C4-2B (cell line): ENCODE data around the gene PPP2R5E.
"Not testable (repeated sequence)": the region's sequence is repeated elsewhere in the genome, so short reads cannot be mapped to it uniquely, and the experiment has no call there.

Experiments used
- H3K27ac ChIP-seq: fragments of 450-650 bp; 2 replicates; pipeline ENCODE4 v1.5.1; 2017
- ZFX ChIP-seq: fragments of 450-650 bp; IDR thresholded peaks from 2 replicates; pipeline ENCODE4 v1.6.1; 2017
- TF ChIP-seq, protein P1 (sequence below): fragments of 450-650 bp; conservative IDR thresholded peaks from 2 replicates; pipeline ENCODE4 v1.5.1; 2017; ENCODE audit warnings: mild to moderate bottlenecking

PPP2R5E gene

DNA sequence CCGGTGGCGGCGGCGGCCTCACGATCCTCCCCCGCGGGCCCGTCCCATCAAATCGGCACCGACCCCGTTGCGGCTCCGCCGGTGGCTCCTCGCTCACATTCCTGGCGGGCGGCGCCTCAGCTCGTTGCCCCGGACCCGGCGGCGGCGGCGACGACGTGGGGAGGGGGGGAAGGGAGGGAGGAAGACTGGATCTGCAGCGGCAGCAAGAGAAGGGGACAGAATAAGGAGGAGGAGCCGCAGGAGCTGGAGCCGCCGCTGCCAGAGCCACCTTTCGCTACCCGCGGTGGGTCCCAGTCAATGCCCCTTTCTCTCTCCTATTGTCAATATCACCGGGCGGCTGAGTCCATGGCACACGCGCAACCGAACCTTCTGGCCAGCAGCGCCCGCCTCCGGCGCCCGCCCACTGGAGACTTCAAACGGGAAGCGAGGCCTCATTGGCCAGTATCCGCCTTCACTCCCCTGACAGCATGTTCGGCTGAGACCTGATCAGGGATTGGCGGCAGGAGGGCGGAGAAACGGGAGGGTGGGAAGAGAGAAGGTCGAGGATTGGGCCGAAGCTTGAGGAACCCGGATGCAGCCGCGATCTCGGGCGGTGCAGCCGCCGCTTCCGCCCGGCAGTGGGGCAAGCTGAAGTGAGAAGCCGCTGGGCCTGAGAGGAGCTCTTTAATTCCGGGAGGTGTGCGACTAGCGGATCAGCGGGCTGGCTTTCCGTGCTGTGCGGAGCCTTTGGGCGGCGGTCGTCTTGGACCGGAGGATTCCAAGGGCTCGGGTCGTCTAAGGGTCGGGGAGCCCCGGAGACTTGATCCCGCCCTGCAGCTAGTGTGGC lies at the start of gene PPP2R5E:
TSS of gene PPP2R5E (minus strand) at position 378 of the 826 bp plus-strand sequence. CDS start 3,692 bp downstream, outside the sequence.
- H3K27ac ChIP-seq: peak within 1 kb of the TSS; percentile 92
- TF ChIP-seq ZFX: no peak; the same call in none of the 2 replicates
- TF ChIP-seq, protein P1, sequence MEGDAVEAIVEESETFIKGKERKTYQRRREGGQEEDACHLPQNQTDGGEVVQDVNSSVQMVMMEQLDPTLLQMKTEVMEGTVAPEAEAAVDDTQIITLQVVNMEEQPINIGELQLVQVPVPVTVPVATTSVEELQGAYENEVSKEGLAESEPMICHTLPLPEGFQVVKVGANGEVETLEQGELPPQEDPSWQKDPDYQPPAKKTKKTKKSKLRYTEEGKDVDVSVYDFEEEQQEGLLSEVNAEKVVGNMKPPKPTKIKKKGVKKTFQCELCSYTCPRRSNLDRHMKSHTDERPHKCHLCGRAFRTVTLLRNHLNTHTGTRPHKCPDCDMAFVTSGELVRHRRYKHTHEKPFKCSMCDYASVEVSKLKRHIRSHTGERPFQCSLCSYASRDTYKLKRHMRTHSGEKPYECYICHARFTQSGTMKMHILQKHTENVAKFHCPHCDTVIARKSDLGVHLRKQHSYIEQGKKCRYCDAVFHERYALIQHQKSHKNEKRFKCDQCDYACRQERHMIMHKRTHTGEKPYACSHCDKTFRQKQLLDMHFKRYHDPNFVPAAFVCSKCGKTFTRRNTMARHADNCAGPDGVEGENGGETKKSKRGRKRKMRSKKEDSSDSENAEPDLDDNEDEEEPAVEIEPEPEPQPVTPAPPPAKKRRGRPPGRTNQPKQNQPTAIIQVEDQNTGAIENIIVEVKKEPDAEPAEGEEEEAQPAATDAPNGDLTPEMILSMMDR: no peak

DNA sequence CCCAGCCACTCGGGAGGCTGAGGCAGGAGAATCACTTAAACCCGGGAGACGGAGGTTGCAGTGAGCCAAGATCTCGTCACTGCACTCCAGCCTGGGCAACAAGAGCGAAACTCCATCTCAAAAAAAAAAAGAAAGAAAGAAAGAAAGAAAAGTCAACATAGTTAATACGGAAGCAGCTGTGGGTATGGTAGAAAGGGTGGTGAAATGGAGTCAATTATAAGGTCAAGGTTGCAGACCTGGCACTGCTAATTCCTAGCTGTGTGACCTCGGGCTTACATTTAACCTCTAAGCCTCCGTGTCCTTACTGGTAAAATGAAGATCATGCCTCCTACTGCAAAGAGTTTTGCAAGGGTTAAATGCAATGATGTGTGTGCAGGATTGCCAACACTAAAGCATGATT lies 39.9 kb upstream of the PPP2R5E start:
- not testable (repeated sequence) for H3K27ac ChIP-seq

DNA sequence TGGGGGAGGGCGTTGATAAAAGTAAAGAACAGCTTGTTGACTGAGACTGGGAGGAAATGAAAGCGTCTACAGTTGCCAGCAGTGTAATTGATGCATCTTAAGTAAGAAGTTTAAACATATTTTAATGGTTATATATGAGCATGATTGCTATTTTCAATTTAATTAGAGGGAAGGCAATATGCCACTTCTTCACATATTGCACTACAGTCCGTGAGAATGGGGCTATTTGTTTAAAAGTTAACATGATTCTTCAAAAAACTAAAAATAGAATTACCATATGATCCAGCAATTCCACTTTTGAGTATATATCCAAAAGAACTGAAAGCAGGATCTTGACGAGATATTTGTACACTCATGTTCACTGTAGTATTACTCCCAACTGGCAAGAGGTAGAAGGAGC lies 38.3 kb upstream of the PPP2R5E start:
- no peak overlapping the region for H3K27ac ChIP-seq
- TF ChIP-seq ZFX: no peak
- TF ChIP-seq, protein P1: no peak

DNA sequence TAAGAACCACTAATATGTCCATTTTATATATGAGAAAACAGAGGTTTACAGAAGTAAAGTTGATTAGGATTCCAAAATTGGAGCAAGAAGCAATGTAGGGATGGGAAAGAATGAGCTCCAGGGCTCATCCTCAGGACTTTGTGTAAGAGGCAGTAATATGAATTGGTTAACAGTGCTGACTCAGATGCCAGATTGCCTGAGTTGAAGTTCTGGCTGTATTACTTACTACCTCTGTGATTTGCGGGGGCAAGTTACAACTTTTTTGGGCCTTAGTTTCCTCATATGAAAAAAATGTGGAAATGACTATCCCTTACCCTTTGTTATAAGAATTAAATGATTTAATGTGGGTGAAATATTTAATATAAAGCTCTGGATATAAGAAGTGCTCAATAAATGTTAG lies 35.1 kb upstream of the PPP2R5E start:
- H3K27ac ChIP-seq: no peak overlapping the region
- TF ChIP-seq, protein P1: no peak
- no peak for TF ChIP-seq ZFX

DNA sequence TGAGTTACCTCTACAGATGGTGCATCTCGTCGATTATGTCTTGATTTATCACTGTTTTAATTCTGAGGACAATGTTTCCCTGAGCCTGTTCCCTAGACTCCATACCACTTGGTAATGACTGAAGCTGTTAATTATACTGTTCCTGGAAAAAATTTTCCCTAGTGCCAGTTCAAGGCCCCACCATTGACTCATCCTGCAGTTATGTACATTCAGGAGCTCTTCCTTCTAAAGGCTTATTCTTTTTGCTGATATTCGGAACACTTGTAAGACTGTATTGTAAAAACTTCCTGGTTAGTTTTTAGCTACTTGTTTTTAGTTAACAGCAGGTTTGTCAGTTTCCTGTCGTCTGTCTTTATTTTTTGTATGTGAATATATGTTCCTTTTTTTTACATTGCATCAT lies 30.4 kb upstream of the PPP2R5E start:
- H3K27ac ChIP-seq: no peak overlapping the region
- TF ChIP-seq ZFX: no peak
- TF ChIP-seq, protein P1: no peak

DNA sequence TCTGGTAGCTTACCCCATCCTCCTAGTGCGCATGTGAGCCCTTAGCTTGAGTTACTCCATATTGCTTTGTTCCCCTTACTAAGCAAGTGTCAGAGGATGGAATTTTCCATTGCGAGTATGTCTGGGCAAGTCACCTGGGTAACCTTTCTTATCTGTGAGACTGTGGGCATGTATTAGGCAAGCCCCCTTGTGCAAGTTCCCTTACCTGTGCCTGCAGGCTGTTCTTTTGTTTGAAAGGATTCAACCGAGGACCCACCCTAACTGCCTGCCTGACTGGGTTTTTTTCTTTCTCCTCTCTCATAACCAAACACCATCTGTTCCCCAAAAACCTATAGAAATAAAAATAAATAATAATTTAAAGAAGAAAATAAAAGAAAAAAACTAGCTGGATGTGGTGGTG lies 22.3 kb upstream of the PPP2R5E start:
- H3K27ac ChIP-seq: no peak overlapping the region
- TF ChIP-seq, protein P1: no peak
- no peak for TF ChIP-seq ZFX

DNA sequence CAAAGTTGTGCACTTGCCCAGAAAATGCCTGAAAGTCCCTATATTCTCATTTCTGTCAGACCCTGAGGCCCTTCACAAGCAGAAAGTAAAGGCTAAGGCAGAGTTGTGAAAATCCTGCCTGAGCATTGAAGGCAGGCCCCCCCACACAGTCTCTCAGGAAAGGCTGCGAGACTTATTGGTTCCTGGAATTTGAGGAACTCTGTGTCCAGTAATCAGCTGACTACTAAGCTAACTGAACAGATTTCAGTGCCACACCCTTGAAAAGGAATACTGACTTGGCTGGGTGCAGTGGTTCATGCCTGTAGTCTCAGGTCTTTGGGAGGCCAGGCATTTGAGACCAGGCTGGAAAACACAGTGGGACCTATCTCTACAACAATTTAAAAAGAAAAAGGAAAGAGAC lies 21.1 kb upstream of the PPP2R5E start:
- H3K27ac ChIP-seq: no peak overlapping the region
- TF ChIP-seq, protein P1: no peak
- no peak for TF ChIP-seq ZFX
